HuH-7 (cell line): ENCODE measurements around the gene KLF16.

ENCODE experiments used
- DNase-seq: peaks from one replicate; pipeline ENCODE4 v3.0.0; 2011; ENCODE audit warnings: low spot score

KLF16 gene

GRCh38 chr19:1840541-1841115 is 22.8 kb downstream of the KLF16 start:
- DNase-seq, result no peak

GRCh38 chr19:1839658-1840540 is 23.5 kb downstream of the KLF16 start:
- DNase-seq, result no peak

- DNase-seq, result peak; percentile 93
These were observed 25.7 kb downstream of the KLF16 start for GRCh38 chr19:1837625-1838105.

GRCh38 chr19:1837222-1837565 is 26.2 kb downstream of the KLF16 start:
- no peak for DNase-seq

GRCh38 chr19:1836458-1837221 is 26.7 kb downstream of the KLF16 start:
- no peak for DNase-seq

GRCh38 chr19:1833540-1833939 is 29.8 kb downstream of the KLF16 start:
- DNase-seq, result no peak

GRCh38 chr19:1832046-1832663 is 31.2 kb downstream of the KLF16 start:
- DNase-seq, result no peak

- no peak for DNase-seq
These were observed 32.4 kb downstream of the KLF16 start for GRCh38 chr19:1830978-1831377.

GRCh38 chr19:1830568-1830967 is 32.8 kb downstream of the KLF16 start:
- DNase-seq, result no peak

GRCh38 chr19:1829958-1830357 is 33.4 kb downstream of the KLF16 start:
- no peak for DNase-seq

GRCh38 chr19:1828279-1829238 is 34.8 kb downstream of the KLF16 start:
- DNase-seq, result no peak

GRCh38 chr19:1827566-1828278 is 35.7 kb downstream of the KLF16 start:
- no peak for DNase-seq

GRCh38 chr19:1826557-1827521 is 36.5 kb downstream of the KLF16 start:
- no peak for DNase-seq

- peak; percentile 96 for DNase-seq
These were observed 37.3 kb downstream of the KLF16 start for GRCh38 chr19:1825909-1826556.

- DNase-seq, result no peak
These were observed 39.1 kb downstream of the KLF16 start for GRCh38 chr19:1824252-1824622.

GRCh38 chr19:1823539-1824251 is 39.7 kb downstream of the KLF16 start:
- DNase-seq, result no peak

- no peak for DNase-seq
These were observed 40.4 kb downstream of the KLF16 start for GRCh38 chr19:1823020-1823419.

- no peak for DNase-seq
These were observed 41.2 kb downstream of the KLF16 start for GRCh38 chr19:1822210-1822609.
